Fibroblast of lung (primary cell): ENCODE measurements around the gene MAP4K4.

ENCODE experiments used
- CTCF ChIP-seq, 2 donors: IDR thresholded peaks in 1 of 2; conservative IDR thresholded peaks in 1 of 2; 1 replicate in 1 of 2; 2 replicates in 1 of 2; pipeline ENCODE4 v1.5.1; 2011 to 2012; ENCODE audit warnings: low read length in 2 of 2, control low read depth in 1 of 2, inconsistent platforms in 1 of 2, low read depth in 1 of 2, mild to moderate bottlenecking in 1 of 2
- EZH2 ChIP-seq: IDR thresholded peaks from 2 replicates; pipeline ENCODE4 v1.5.1; 2012; ENCODE audit warnings: low read length, control low read depth, mild to moderate bottlenecking; ENCODE audit errors: missing control alignments

- TF ChIP-seq CTCF (conservative IDR thresholded peaks at IDR 0.05 in 1 of 2, IDR thresholded peaks at IDR 0.05 in 1 of 2; ENCODE audit: low read depth in 1 of 2, low read length in 2 of 2) (no peak), EZH2 (no peak)
Measured at GRCh38 chr2:101741775-101742520, 44.4 kb downstream of the MAP4K4 start.
